ENCODE results near the gene XYLT1.
"Not testable (repeated sequence)": the region's sequence is repeated elsewhere in the genome, so short reads cannot be mapped to it uniquely, and the experiment has no call there.

XYLT1 gene

DNA sequence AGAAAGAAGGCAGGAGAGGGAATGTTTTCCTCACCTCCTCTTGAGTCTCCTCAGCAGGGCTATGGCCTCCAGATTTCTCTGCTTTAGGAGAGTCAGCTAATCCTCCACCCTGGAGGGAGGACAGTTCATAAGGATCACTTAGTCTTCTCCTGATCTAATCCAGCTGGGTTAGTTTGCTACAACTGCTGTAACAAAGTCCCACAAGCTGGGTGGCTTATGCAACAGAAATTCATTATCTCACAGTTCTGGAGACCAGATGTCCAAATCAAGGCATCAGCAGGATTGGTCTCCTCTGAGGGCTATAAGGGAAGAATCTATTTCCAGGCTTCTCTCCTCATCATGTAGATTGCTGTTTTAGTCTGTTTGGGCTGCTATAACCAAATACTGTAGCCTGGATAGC is 40.6 kb upstream of the XYLT1 start:
- in situ Hi-C loops (cut with HindIII; ENCODE audit: low sequenced_read_pairs) = no loop called here
- H3K4me3 ChIP-seq (ENCODE audit: low read depth, low read length) = no peak overlapping the region
- TF ChIP-seq, protein P1, sequence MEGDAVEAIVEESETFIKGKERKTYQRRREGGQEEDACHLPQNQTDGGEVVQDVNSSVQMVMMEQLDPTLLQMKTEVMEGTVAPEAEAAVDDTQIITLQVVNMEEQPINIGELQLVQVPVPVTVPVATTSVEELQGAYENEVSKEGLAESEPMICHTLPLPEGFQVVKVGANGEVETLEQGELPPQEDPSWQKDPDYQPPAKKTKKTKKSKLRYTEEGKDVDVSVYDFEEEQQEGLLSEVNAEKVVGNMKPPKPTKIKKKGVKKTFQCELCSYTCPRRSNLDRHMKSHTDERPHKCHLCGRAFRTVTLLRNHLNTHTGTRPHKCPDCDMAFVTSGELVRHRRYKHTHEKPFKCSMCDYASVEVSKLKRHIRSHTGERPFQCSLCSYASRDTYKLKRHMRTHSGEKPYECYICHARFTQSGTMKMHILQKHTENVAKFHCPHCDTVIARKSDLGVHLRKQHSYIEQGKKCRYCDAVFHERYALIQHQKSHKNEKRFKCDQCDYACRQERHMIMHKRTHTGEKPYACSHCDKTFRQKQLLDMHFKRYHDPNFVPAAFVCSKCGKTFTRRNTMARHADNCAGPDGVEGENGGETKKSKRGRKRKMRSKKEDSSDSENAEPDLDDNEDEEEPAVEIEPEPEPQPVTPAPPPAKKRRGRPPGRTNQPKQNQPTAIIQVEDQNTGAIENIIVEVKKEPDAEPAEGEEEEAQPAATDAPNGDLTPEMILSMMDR (IDR thresholded peaks at IDR 0.05; ENCODE audit: low read depth, low read length) = no peak
- DNase-seq (ENCODE audit: low read depth, low spot score) = no peak

DNA sequence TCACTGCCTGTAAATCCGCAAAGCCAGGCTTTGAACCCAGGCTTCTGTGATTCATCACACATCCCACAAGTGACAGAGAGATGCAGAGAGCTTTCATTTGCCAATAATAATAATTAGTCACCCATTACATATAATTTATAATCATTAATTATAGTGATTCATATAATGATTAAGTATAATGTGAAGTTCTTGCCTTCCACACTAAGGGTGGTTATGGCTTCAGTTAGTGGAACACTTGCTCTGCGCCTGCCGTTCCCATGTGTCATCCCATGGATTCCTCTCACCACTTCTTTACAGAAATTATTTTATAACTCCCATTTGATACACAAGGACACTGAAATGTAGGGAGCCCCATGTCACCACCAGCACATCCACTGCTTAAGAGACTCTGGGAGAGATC is 39.8 kb upstream of the XYLT1 start:
- in situ Hi-C loops (cut with HindIII; ENCODE audit: low sequenced_read_pairs) = no loop called here
- TF ChIP-seq, protein P1 (IDR thresholded peaks at IDR 0.05; ENCODE audit: low read depth, low read length) = no peak
- peak; percentile 58 for DNase-seq (ENCODE audit: low read depth, low spot score)
- no peak overlapping the region for H3K4me3 ChIP-seq (ENCODE audit: low read depth, low read length)

DNA sequence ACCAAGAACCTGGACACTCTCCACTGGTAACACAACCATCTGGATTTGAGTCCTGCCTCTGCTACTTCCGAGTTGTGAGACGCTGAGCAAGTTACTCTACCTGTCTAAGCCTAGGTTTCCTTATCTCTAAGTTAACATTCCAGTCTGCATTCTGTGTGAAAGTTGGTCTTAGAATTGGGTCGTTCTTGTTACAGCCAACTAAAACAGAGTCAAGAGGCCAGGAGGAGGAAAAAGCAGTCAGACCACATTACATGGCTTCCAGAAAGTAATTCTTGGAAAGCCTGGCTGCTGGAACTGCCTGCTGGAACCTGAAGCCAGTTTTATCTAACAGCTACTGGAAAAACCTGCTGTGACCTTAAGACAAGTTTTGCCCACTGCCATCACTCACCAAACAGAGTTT is 38.4 kb upstream of the XYLT1 start:
- in situ Hi-C loops (cut with HindIII; ENCODE audit: low sequenced_read_pairs) = no loop called here
- peak; percentile 63 for DNase-seq (ENCODE audit: low read depth, low spot score)
- H3K4me3 ChIP-seq (ENCODE audit: low read depth, low read length) = no peak overlapping the region
- TF ChIP-seq, protein P1 (IDR thresholded peaks at IDR 0.05; ENCODE audit: low read depth, low read length) = no peak

DNA sequence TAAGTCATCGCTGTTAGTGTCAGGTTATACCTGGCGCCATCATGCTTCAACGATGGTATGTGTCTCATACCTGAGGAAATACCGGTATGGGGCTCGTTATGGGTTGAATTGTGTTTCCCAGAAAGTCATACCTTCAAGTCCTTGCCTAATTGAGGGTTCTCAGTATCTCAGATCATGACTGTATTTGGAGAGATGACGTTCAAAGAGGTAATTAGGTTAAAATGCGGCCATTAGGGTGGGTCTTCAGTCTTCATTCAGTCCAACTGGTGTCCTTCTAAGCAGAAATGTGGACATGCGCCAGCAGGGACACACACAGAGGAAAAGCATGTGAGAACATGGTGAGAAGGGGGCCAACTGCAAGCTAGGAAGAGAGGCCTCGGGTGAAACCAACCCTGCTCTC is 37.5 kb upstream of the XYLT1 start:
- no peak for DNase-seq (ENCODE audit: low read depth, low spot score)
- in situ Hi-C loops (cut with HindIII; ENCODE audit: low sequenced_read_pairs) = no loop called here
- no peak overlapping the region for H3K4me3 ChIP-seq (ENCODE audit: low read depth, low read length)
- TF ChIP-seq, protein P1 (IDR thresholded peaks at IDR 0.05; ENCODE audit: low read depth, low read length) = no peak

DNA sequence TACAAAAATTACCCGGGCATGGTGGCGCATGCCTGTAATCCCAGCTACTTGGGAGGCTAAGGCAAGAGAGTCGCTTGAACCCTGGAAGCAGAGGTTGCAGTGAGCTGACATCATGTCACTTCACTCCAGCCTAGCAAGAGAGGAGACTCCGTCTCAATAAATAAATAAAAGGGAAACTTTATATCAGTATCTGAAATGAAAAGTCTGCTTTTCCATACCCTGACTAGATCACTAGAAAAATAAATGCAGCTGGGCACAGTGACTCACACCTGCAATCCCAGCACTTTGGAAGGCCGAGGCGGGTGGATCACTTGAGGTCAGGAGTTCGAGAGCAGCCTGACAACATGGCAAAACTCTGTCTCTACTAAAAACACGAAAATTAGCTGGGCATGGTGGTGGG is 36.8 kb upstream of the XYLT1 start:
- H3K4me3 ChIP-seq (ENCODE audit: low read depth, low read length); in situ Hi-C loops (cut with HindIII; ENCODE audit: low sequenced_read_pairs); DNase-seq (ENCODE audit: low read depth, low spot score): not testable (repeated sequence)

DNA sequence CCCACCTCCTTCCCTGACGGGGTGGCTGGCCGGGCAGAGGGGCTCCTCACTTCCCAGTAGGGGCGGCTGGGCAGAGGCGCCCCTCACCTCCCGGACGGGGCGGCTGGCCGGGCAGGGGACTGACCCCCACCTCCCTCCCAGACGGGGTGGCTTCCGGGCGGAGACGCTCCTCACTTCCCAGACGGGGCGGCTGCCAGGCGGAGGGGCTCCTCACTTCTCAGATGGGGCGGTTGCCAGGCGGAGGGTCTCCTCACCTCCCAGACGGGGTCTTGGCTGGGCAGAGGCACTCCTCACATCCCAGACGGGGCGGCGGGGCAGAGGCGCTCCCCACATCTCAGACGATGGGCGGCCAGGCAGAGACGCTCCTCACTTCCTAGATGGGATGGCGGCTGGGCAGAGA is 35.1 kb upstream of the XYLT1 start:
- in situ Hi-C loops (cut with HindIII; ENCODE audit: low sequenced_read_pairs); H3K4me3 ChIP-seq (ENCODE audit: low read depth, low read length); DNase-seq (ENCODE audit: low read depth, low spot score): not testable (repeated sequence)

DNA sequence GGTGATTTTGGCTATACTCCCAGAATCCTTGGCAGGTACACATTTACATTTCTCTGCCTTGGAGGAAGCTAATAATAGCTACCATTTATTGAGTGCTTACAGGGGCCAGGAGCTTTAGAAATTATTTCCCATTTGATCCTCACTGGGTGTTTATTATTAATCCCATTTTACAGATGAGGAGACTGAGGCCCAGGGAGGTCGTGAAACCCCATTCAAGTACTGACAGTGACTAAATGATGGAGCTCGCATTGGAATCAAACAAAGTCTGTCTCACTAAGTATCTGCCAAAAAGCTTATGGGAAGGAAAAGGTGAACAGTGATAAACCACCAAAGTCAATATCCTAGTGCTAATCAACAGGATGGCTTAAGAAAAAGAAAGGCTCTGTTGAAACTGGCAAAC is 33.3 kb upstream of the XYLT1 start:
- no peak for DNase-seq (ENCODE audit: low read depth, low spot score)
- no peak overlapping the region for H3K4me3 ChIP-seq (ENCODE audit: low read depth, low read length)
- in situ Hi-C loops (cut with HindIII; ENCODE audit: low sequenced_read_pairs) = no loop called here
- TF ChIP-seq, protein P1 (IDR thresholded peaks at IDR 0.05; ENCODE audit: low read depth, low read length) = no peak

DNA sequence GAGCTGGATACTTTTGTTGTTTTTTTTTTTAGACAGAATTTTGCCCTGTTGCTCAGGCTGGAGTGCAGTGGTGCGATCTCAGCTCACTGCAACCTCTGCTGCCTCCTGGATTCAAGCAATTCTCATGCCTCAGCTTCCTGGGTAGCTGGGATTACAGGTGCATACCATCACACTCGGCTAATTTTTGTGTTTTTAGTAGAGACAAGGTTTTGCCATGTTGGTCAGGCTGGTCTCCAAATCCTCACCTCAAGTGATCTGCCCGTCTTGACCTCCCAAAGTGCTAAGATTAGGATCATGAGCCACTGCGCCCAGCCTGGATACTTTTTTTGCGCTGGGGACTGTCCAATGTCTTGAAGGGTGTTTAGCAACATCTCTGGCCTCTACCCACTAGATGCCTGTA is 32.6 kb upstream of the XYLT1 start:
- DNase-seq (ENCODE audit: low read depth, low spot score) = no peak
- in situ Hi-C loops (cut with HindIII; ENCODE audit: low sequenced_read_pairs) = no loop called here
- TF ChIP-seq, protein P1 (IDR thresholded peaks at IDR 0.05; ENCODE audit: low read depth, low read length) = no peak
- H3K4me3 ChIP-seq (ENCODE audit: low read depth, low read length) = no peak overlapping the region
